Right lobe of liver (tissue), 6 donors: ENCODE data around the gene SLC17A9. TPM values are rescaled to one million over a fixed set of nuclear protein-coding genes. Genes with fewer than 3 reads are reported as not detected.

Experiments used
- ATAC-seq, 4 donors: fragments of 200-7000 bp; cut with Tn5 transposase; one replicate each; pipeline ENCODE4 v1.9.1; 2020; ENCODE audit warnings: mild to moderate bottlenecking in 4 of 4, moderate library complexity in 4 of 4
- DNase-seq, 3 donors: peaks; one replicate each; pipeline ENCODE4 v3.0.0-alpha.2; 2020
- H3K27ac ChIP-seq, 3 donors: fragments of 200-600 bp; one replicate each; pipeline ENCODE4 v1.8.0; 2022
- H3K27me3 ChIP-seq, 2 donors: fragments of 200-600 bp; one replicate each; pipeline ENCODE4 v1.8.0; 2022
- H3K36me3 ChIP-seq, 4 donors: fragments of 200-600 bp; sonication (generic) in 1 of 4; one replicate each; pipeline versions ENCODE4 v1.5.1 to v1.8.0; 2017 to 2022; ENCODE audit warnings: control low read depth in 1 of 4
- H3K4me1 ChIP-seq, 4 donors: fragments of 200-600 bp; sonication (generic) in 1 of 4; one replicate each; pipeline versions ENCODE4 v1.5.1 to v1.8.0; 2017 to 2022; ENCODE audit warnings: control low read depth in 1 of 4
- H3K4me3 ChIP-seq, 3 donors: fragments of 200-600 bp; one replicate each; pipeline ENCODE4 v1.8.0; 2022
- H3K9me3 ChIP-seq, 4 donors: fragments of 200-600 bp; sonication (generic) in 1 of 4; one replicate each; pipeline versions ENCODE4 v1.5.1 to v1.8.0; 2017 to 2022; ENCODE audit warnings: control low read depth in 1 of 4
- POLR2A ChIP-seq: fragments of 450-650 bp; IDR thresholded peaks from one replicate; pipeline ENCODE4 v1.6.1; 2017; ENCODE audit warnings: antibody characterized with exemption, mild to moderate bottlenecking
- WGBS: methylation state at CpG from one replicate; pipeline ENCODE4 v1.1.6; 2018; ENCODE audit warnings: low coverage, low lambda C conversion rate; ENCODE audit not compliant: insufficient coverage; ENCODE audit errors: missing lambda C conversion rate; 5-methylcytosine and 5-hydroxymethylcytosine counted together
- intact Hi-C, 2 donors: fragments of 100-400 bp; cut with DNase I; formaldehyde crosslinking; loops; one replicate each; pipeline versions ENCODE4 v1.11.2 to v1.14.1; 2022
- total RNA-seq, 6 experiments: library from RNA; depleted of rRNA in 2 of 6; stranded (reverse); fragments of >200 nt in 2 of 6; fragmentation: NEBNext Ultra II Directional in 3 of 6; extraction: Animal tissue kit (Norgen Biotek cat#: 25700) in 3 of 6; gene quantifications; one replicate each; pipeline versions ENCODE4 v1.1.0 to v1.2.4, GENCODE V29; 2016 to 2023
- TF ChIP-seq, protein P1 (sequence below), 4 donors: fragments of 200-600 bp in 3 of 4; fragments of 450-650 bp in 1 of 4; IDR thresholded peaks; one replicate each; pipeline versions ENCODE4 v1.5.1 to v1.8.0; 2016 to 2022; ENCODE audit warnings: antibody characterized with exemption in 4 of 4, mild to moderate bottlenecking in 2 of 4
- donor health status: DM: no; HTN: yes; CAD: no.
- donor health status: DM: no; HTN: no; CAD: no.
- donor health status: DM: no; HTN: no; CAD: no.
- donor health status: DM: no; HTN: yes; CAD: no.
- donor health status: DM: no; HTN: yes; CAD: no.

SLC17A9 gene
- total RNA-seq, 6 experiments from 2014 or later = 29.8 to 99.4 (median 54.1) TPM

DNA sequence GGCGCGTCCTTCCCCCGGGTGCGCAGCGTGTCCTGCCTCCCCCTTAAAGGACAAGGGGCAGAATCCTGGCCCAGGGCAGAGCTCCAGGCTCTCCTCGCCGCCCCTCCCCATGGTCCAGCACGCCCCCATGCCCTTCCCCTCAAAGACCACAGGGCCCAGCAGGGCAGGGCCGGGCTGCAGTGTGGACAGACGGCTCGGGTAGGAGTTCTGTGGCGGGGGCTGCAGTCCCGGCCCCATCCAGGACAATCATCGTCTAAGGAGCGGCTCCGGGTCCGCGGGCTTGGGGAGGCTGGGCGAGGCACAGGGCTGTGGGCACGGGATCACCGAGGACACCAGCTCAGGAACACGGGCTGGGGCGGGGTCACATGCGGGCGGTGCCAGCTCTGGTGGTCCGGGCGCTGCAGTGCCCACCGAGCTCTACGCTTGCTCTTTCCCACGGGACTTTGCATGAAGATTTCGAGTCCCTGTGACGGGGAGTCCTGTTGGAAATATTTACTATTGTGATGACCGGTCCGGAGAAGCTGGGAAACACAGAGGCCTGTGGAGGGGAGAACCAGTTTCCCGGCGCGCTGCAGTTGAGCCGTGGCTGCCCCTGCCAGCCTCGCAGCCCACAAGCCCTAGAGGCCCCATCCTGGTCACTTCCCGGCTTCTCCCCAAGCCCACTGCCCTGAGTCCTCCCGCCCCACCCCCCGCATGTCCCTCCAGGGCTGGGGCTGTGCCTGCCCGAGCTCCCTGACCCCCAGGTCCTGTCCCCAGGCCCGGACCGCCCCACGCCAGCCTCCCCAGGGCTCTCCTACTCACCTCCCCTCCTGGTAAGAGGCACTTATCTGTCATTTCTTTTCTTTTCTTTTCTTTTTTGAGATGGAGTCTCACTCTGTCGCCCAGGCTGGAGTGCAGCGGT lies 20.6 kb downstream of the SLC17A9 start:
- Histone ChIP-seq H3K4me3 (no peak overlapping the region), H3K9me3 (no peaks in the 10 kb centered on the region), H3K27me3 (peaks cover 0 to 16% of the 10 kb centered on the region in 2 donors), H3K27ac (no peak overlapping the region), H3K36me3 (no peaks in the 10 kb centered on the region), H3K4me1 (peaks cover 0 to 4% (median 1%) of the 10 kb centered on the region in 4 donors)
- ATAC-seq = no peak
- intact Hi-C loops = no loop called here
- no peak for DNase-seq
- no peak for TF ChIP-seq POLR2A
- TF ChIP-seq, protein P1, sequence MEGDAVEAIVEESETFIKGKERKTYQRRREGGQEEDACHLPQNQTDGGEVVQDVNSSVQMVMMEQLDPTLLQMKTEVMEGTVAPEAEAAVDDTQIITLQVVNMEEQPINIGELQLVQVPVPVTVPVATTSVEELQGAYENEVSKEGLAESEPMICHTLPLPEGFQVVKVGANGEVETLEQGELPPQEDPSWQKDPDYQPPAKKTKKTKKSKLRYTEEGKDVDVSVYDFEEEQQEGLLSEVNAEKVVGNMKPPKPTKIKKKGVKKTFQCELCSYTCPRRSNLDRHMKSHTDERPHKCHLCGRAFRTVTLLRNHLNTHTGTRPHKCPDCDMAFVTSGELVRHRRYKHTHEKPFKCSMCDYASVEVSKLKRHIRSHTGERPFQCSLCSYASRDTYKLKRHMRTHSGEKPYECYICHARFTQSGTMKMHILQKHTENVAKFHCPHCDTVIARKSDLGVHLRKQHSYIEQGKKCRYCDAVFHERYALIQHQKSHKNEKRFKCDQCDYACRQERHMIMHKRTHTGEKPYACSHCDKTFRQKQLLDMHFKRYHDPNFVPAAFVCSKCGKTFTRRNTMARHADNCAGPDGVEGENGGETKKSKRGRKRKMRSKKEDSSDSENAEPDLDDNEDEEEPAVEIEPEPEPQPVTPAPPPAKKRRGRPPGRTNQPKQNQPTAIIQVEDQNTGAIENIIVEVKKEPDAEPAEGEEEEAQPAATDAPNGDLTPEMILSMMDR (IDR thresholded peaks at IDR 0.05) = no peak
- WGBS = 16% methylated on average over 7 of the region's 48 CpGs

DNA sequence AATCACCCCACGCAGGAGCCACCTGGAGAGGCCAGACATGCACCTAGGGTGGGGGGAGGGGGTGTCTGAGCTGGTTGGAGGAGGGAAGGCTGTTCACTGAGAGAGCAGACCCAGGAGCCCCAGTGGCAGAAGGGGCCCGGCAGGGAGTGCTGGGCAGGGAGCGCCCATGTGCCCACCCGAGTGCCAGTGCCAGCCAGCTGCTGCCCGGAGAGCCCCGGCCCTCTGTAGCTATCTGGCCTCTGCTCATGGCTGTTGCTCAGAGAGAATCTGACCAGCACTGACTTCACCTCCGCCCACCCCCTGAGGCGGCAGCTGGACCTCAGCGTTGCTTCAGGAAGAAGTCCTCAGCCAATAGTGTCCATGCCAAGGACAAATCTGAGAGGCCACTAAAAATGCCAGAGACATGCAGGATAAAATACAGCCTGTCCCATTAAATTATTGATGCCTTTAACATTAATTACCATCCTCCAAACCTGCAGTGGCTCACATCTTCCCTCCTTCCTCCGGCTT lies 22.8 kb downstream of the SLC17A9 start:
- H3K27me3 ChIP-seq = peaks cover 0 to 16% of the 10 kb centered on the region in 2 donors
- H3K9me3 ChIP-seq = no peaks in the 10 kb centered on the region
- WGBS = 46% methylated on average over 3 of the region's 10 CpGs
- H3K4me3 ChIP-seq = no peak overlapping the region
- TF ChIP-seq POLR2A = no peak
- TF ChIP-seq, protein P1 (IDR thresholded peaks at IDR 0.05) = no peak
- ATAC-seq (no peak), DNase-seq (no peak)
- intact Hi-C loops = no loop called here
- no peaks in the 10 kb centered on the region for H3K36me3 ChIP-seq
- H3K27ac ChIP-seq = no peak overlapping the region
- H3K4me1 ChIP-seq = peaks cover 0 to 4% (median 0%) of the 10 kb centered on the region in 4 donors

DNA sequence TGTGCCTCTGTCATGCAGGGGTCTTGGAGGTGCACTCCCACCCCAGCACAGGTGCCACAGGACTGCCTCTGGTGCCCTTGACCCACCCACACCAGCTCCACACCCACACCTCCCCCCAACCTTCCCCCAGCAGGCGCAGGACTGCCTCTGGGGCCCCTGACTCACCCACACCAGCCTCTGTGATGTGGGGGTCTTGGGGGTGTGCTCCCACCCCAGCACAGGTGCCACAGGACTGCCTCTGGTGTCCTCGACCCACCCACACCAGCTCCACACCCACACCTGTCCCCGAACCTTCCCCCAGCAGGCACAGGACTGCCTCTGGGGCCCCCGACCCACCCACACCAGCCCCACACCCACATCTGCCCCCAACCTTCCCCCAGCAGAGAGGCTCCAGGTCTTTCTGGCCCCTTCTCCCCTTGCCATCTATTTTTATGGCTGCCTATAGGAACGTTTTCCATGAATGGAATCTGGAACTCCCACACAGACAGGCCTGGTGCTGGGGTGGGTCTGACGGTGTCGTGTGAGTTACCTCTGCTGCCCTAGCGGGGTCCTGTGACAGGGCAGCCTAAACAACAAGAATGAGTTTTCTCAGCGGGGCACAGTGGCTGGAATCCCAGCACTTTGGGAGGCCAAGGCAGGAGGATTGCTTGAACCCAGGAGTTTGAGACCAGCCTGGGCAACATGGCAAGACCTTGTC lies 23.5 kb downstream of the SLC17A9 start:
- TF ChIP-seq, protein P1 (IDR thresholded peaks at IDR 0.05) = no peak
- TF ChIP-seq POLR2A = no peak
- no peak for ATAC-seq
- no peak overlapping the region for H3K4me3 ChIP-seq
- no peak overlapping the region for H3K27ac ChIP-seq
- H3K27me3 ChIP-seq = peaks cover 0 to 16% of the 10 kb centered on the region in 2 donors
- DNase-seq = no peak
- intact Hi-C loops = no loop called here
- no peaks in the 10 kb centered on the region for H3K9me3 ChIP-seq
- H3K36me3 ChIP-seq = no peaks in the 10 kb centered on the region
- WGBS = 51% methylated on average over 5 of the region's 9 CpGs
- H3K4me1 ChIP-seq = peaks cover 0 to 4% (median 0%) of the 10 kb centered on the region in 4 donors

DNA sequence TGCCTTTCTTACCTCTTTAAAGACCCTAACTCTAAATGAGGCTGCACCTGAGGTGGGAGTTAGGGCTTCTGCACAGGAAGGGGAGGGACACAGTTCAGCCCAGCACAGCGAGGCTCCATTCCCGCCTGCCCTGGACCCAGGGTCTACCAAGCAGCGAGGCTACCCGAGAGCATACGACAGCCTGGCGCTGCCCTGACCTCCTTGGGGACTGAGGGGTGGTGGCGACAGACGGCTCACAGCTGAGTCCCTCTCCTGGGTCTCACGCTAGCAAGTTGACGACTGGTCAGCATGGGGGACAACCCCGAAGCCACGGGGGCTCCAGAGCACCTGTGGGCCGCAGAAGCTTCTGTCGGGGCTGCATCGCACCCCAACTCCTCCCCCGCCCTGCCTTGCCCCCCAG lies 24.4 kb downstream of the SLC17A9 start:
- no peak for DNase-seq
- peaks cover 0 to 16% of the 10 kb centered on the region in 2 donors for H3K27me3 ChIP-seq

More for the DNA sequence above, 24.4 kb downstream of the SLC17A9 start:
- no peak overlapping the region for H3K4me3 ChIP-seq
- intact Hi-C loops = no loop called here
- WGBS = 54% methylated on average over 6 of the region's 16 CpGs
- H3K9me3 ChIP-seq = no peaks in the 10 kb centered on the region
- no peak for ATAC-seq
- no peaks in the 10 kb centered on the region for H3K36me3 ChIP-seq
- TF ChIP-seq, protein P1 (IDR thresholded peaks at IDR 0.05) = no peak
- TF ChIP-seq POLR2A = no peak
- no peak overlapping the region for H3K27ac ChIP-seq
- H3K4me1 ChIP-seq = peaks cover 0 to 4% (median 0%) of the 10 kb centered on the region in 4 donors
